ENCODE data around the gene NUBPL.

Gene NUBPL

DNA sequence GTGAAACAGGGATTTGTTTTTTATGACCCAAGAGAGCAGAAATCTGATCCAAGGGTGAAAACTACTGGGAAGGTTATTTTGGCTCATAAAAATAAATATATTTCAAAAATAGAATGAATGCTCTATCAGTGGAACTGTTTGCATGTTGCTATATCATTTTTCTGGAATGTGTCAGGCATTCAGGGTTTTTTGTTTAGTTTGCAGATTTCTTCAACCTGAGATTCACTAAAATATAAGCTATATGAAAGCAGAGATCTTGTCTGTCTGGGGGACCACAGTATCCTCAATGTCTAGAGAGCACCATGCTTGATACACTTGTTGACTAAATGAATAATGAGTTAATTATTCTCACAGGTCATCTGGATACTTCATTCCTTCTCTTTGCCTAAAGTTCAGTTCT is 165.1 kb downstream of the NUBPL start:
- Histone ChIP-seq H3F3A (ENCODE audit: control insufficient read depth, insufficient read depth) (no peaks in the 10 kb centered on the region), H3K4me1 (ENCODE audit: control insufficient read depth, low read length) (no peaks in the 10 kb centered on the region), H3K36me3 (ENCODE audit: control insufficient read depth, low read length) (no peaks in the 10 kb centered on the region), H3K27ac (ENCODE audit: low read depth, low read length) (no peak overlapping the region), H3K79me2 (ENCODE audit: control insufficient read depth, low read length) (no peaks in the 10 kb centered on the region), H3K27me3 (ENCODE audit: control insufficient read depth, low read length) (no peaks in the 10 kb centered on the region), H4K20me1 (ENCODE audit: control insufficient read depth, insufficient read depth, low read depth, low read length) (no peaks in the 10 kb centered on the region), H3K9me3 (ENCODE audit: control insufficient read depth, insufficient read depth, low read length) (no peaks in the 10 kb centered on the region), H3K4me3 (ENCODE audit: low read length) (no peak overlapping the region), H3K4me2 (ENCODE audit: low read length) (no peak overlapping the region), H3K9me2 (replicated peaks; ENCODE audit: control insufficient read depth, low read length) (no peaks in the 10 kb centered on the region)
- TF ChIP-seq, protein P1, sequence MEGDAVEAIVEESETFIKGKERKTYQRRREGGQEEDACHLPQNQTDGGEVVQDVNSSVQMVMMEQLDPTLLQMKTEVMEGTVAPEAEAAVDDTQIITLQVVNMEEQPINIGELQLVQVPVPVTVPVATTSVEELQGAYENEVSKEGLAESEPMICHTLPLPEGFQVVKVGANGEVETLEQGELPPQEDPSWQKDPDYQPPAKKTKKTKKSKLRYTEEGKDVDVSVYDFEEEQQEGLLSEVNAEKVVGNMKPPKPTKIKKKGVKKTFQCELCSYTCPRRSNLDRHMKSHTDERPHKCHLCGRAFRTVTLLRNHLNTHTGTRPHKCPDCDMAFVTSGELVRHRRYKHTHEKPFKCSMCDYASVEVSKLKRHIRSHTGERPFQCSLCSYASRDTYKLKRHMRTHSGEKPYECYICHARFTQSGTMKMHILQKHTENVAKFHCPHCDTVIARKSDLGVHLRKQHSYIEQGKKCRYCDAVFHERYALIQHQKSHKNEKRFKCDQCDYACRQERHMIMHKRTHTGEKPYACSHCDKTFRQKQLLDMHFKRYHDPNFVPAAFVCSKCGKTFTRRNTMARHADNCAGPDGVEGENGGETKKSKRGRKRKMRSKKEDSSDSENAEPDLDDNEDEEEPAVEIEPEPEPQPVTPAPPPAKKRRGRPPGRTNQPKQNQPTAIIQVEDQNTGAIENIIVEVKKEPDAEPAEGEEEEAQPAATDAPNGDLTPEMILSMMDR (IDR thresholded peaks at IDR 0.05; ENCODE audit: low read depth, low read length, poor library complexity, severe bottlenecking), result no peak
- no peak for TF ChIP-seq EZH2phosphoT487 (IDR thresholded peaks at IDR 0.05; ENCODE audit: borderline replicate concordance, low read length)

DNA sequence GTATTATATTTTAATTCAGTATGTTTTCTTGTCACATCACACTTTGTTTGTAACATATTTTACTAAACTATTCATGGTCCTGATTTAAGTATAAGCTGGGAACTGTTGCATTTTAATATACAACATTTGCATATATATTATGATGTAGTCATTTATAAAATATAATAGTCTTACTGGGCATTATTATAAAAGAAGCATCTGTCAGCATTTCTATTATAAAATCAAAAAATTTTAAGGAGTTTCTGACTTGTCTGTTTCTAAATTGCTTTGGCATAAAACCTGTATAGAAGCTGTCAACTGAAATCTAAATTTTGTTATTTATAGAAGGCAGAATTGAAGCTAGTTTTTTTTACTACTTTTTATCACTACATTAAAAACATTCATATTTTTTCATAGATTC is 166.6 kb downstream of the NUBPL start:
- no peaks in the 10 kb centered on the region for H3K9me2 ChIP-seq (replicated peaks; ENCODE audit: control insufficient read depth, low read length)
- no peaks in the 10 kb centered on the region for H3K27me3 ChIP-seq (ENCODE audit: control insufficient read depth, low read length)
- H3K4me1 ChIP-seq (ENCODE audit: control insufficient read depth, low read length), result no peaks in the 10 kb centered on the region

DNA sequence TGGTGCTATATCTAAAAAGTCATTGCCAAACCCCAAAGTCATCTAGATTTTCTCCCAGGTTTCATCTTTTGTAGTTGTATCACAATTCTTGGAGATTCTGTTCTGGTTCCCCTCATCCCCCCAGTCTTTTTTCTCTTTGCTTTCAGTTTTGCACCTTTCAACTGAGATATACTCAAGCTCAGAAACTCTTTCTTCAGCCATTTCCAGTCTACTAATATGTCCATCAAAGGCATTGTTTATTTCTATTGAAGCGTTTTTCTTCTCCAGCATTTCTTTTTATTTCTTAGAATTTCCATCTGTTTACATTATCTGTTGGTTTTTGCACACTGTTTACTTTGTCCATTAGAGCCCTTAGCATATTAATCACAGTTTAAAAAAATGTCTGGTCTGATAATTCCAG is 179.5 kb downstream of the NUBPL start:
- Histone ChIP-seq H4K20me1 (ENCODE audit: control insufficient read depth, insufficient read depth, low read depth, low read length) (no peaks in the 10 kb centered on the region), H3K79me2 (ENCODE audit: control insufficient read depth, low read length) (no peaks in the 10 kb centered on the region), H3K4me3 (ENCODE audit: low read length) (no peak overlapping the region), H3K9me2 (replicated peaks; ENCODE audit: control insufficient read depth, low read length) (no peaks in the 10 kb centered on the region), H3K27me3 (ENCODE audit: control insufficient read depth, low read length) (no peaks in the 10 kb centered on the region), H3K4me2 (ENCODE audit: low read length) (no peak overlapping the region), H3K36me3 (ENCODE audit: control insufficient read depth, low read length) (no peaks in the 10 kb centered on the region), H3F3A (ENCODE audit: control insufficient read depth, insufficient read depth) (no peaks in the 10 kb centered on the region), H3K4me1 (ENCODE audit: control insufficient read depth, low read length) (no peaks in the 10 kb centered on the region), H3K9me3 (ENCODE audit: control insufficient read depth, insufficient read depth, low read length) (no peaks in the 10 kb centered on the region), H3K27ac (ENCODE audit: low read depth, low read length) (no peak overlapping the region)
- TF ChIP-seq, protein P1 (IDR thresholded peaks at IDR 0.05; ENCODE audit: low read depth, low read length, poor library complexity, severe bottlenecking), result no peak
- no peak for TF ChIP-seq EZH2phosphoT487 (IDR thresholded peaks at IDR 0.05; ENCODE audit: borderline replicate concordance, low read length)

More for the DNA sequence above, 166.6 kb downstream of the NUBPL start:
- H3K36me3 ChIP-seq (ENCODE audit: control insufficient read depth, low read length), result no peaks in the 10 kb centered on the region
- H4K20me1 ChIP-seq (ENCODE audit: control insufficient read depth, insufficient read depth, low read depth, low read length), result no peaks in the 10 kb centered on the region
- no peaks in the 10 kb centered on the region for H3K79me2 ChIP-seq (ENCODE audit: control insufficient read depth, low read length)
- H3K9me3 ChIP-seq (ENCODE audit: control insufficient read depth, insufficient read depth, low read length), result no peaks in the 10 kb centered on the region
- H3K4me3 ChIP-seq (ENCODE audit: low read length), result no peak overlapping the region
- H3K4me2 ChIP-seq (ENCODE audit: low read length), result no peak overlapping the region
- H3K27ac ChIP-seq (ENCODE audit: low read depth, low read length), result no peak overlapping the region
- TF ChIP-seq EZH2phosphoT487 (IDR thresholded peaks at IDR 0.05; ENCODE audit: borderline replicate concordance, low read length), result no peak
- TF ChIP-seq, protein P1 (IDR thresholded peaks at IDR 0.05; ENCODE audit: low read depth, low read length, poor library complexity, severe bottlenecking), result no peak
- no peaks in the 10 kb centered on the region for H3F3A ChIP-seq (ENCODE audit: control insufficient read depth, insufficient read depth)

DNA sequence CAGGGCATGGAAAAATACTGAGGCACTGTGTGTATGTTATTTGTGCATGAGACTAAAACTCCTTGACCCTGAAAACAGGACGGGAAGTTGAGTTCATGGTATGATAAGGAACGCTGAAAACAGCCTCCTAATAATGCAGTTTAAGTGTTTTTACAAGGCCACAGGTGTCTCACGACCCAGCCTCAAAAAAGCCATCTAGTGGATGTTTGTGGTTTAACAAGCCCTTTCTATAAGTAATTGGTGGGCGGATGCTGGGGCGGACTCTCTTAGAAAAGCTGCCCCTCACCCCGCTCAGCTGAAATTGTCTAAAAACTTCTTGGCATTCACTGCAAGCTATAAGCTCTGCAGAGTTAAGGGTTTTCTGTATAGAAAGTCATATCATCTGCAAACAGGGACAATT is 184.5 kb downstream of the NUBPL start:
- no peak overlapping the region for H3K27ac ChIP-seq (ENCODE audit: low read depth, low read length)
- TF ChIP-seq, protein P1 (IDR thresholded peaks at IDR 0.05; ENCODE audit: low read depth, low read length, poor library complexity, severe bottlenecking), result peak; percentile 31
- TF ChIP-seq EZH2phosphoT487 (IDR thresholded peaks at IDR 0.05; ENCODE audit: borderline replicate concordance, low read length), result no peak
- H3K27me3 ChIP-seq (ENCODE audit: control insufficient read depth, low read length), result no peaks in the 10 kb centered on the region

More for the DNA sequence above, 184.5 kb downstream of the NUBPL start:
- Histone ChIP-seq H3K9me2 (replicated peaks; ENCODE audit: control insufficient read depth, low read length) (no peaks in the 10 kb centered on the region), H4K20me1 (ENCODE audit: control insufficient read depth, insufficient read depth, low read depth, low read length) (no peaks in the 10 kb centered on the region), H3K4me3 (ENCODE audit: low read length) (no peak overlapping the region), H3K4me1 (ENCODE audit: control insufficient read depth, low read length) (no peaks in the 10 kb centered on the region), H3K4me2 (ENCODE audit: low read length) (no peak overlapping the region), H3K9me3 (ENCODE audit: control insufficient read depth, insufficient read depth, low read length) (peaks cover 9% of the 10 kb centered on the region), H3K79me2 (ENCODE audit: control insufficient read depth, low read length) (no peaks in the 10 kb centered on the region), H3F3A (ENCODE audit: control insufficient read depth, insufficient read depth) (no peaks in the 10 kb centered on the region), H3K36me3 (ENCODE audit: control insufficient read depth, low read length) (no peaks in the 10 kb centered on the region)

All from DOHH2 (cell line).